Endothelial cell of umbilical vein (primary cell): ENCODE data around the gene ANKRD33B. TPM values are rescaled to one million over a fixed set of nuclear protein-coding genes. Genes with fewer than 3 reads are reported as not detected.

ENCODE experiments used
- BruUV-seq: library from RNA; stranded (reverse); fragments of 400-500 nt; replicated peaks from 2 replicates; lab custom pipeline; 2021; lab: Mats Ljungman, UMichigan
- CTCF ChIA-PET: fragments of 300-600, 350-600 bp; sonication (Branson Sonifier 250); formaldehyde crosslinking; loops from one replicate; lab custom pipeline; 2021; ENCODE audit warnings: antibody characterized with exemption, inconsistent platforms; lab: Charles Lee
- POLR2A ChIA-PET: fragments of 300-600, 350-600 bp; sonication (Branson Sonifier 250); formaldehyde crosslinking; loops from one replicate; lab custom pipeline; 2021; ENCODE audit warnings: antibody characterized with exemption, inconsistent platforms; lab: Charles Lee
- DNase-seq: peaks from one replicate; pipeline ENCODE4 v3.0.0-alpha.2; 2011; ENCODE audit warnings: low read depth, low spot score
- FAIRE-seq: peaks from 2 replicates; lab custom pipeline; 2011; peaks lifted over from hg19 to GRCh38; lab: Jason Lieb, UNC
- H2AFZ ChIP-seq: 2 replicates; pipeline ENCODE4 v1.6.0; 2012; ENCODE audit warnings: low read depth, low read length, control low read depth, inconsistent platforms
- H3K27ac ChIP-seq: 2 replicates; pipeline ENCODE4 v1.5.1; 2011; ENCODE audit warnings: low read depth, mild to moderate bottlenecking, control low read depth, low read length, moderate library complexity; ENCODE audit not compliant: insufficient read depth
- H3K27me3 ChIP-seq, 2 experiments: 2 replicates each; pipeline versions ENCODE4 v1.6.0 to v1.6.1; 2011; ENCODE audit warnings: low read length in 2 of 2, mixed read lengths in 1 of 2; ENCODE audit not compliant: control insufficient read depth in 2 of 2, insufficient read depth in 2 of 2
- H3K36me3 ChIP-seq, 2 experiments: 2 replicates in 1 of 2; 3 replicates in 1 of 2; pipeline ENCODE4 v1.5.1; 2011; ENCODE audit warnings: low read length in 2 of 2, mild to moderate bottlenecking in 1 of 2, moderate library complexity in 1 of 2; ENCODE audit not compliant: control insufficient read depth in 2 of 2, insufficient read depth in 2 of 2; ENCODE audit errors: extremely low read depth in 1 of 2
- H3K4me1 ChIP-seq: 3 replicates; pipeline ENCODE4 v1.5.1; 2011; ENCODE audit warnings: mild to moderate bottlenecking, low read length; ENCODE audit not compliant: control insufficient read depth, insufficient read depth; ENCODE audit errors: extremely low read depth
- H3K4me2 ChIP-seq: 2 replicates; pipeline ENCODE4 v1.6.1; 2011; ENCODE audit warnings: low read length, control low read depth, mixed read lengths; ENCODE audit not compliant: insufficient read depth
- H3K4me3 ChIP-seq, 3 experiments: fragments of 200-600 bp in 1 of 3; sonication (generic), shearing (Covaris generic) in 1 of 3; replicated peaks in 1 of 3; 2 replicates each; pipeline ENCODE4 v1.5.1; 2011 to 2016; ENCODE audit warnings: control low read depth in 3 of 3, low read length in 3 of 3, mild to moderate bottlenecking in 2 of 3, inconsistent platforms in 1 of 3, low read depth in 1 of 3, moderate library complexity in 1 of 3; ENCODE audit not compliant: insufficient read depth in 1 of 3
- H3K79me2 ChIP-seq: 2 replicates; pipeline ENCODE4 v1.6.0; 2012; ENCODE audit warnings: low read length, inconsistent platforms; ENCODE audit not compliant: control insufficient read depth, insufficient read depth
- H3K9ac ChIP-seq: replicated peaks from 2 replicates; pipeline ENCODE3; 2011; ENCODE audit warnings: low read length, control low read depth; ENCODE audit not compliant: insufficient read depth; ENCODE audit errors: extremely low read depth
- H3K9me1 ChIP-seq: replicated peaks from 3 replicates; pipeline ENCODE4 v1.6.0; 2011; ENCODE audit warnings: mild to moderate bottlenecking, low read length; ENCODE audit not compliant: control insufficient read depth, insufficient read depth; ENCODE audit errors: extremely low read depth
- H3K9me3 ChIP-seq: replicated peaks from 2 replicates; pipeline ENCODE4 v1.5.1; 2012; ENCODE audit warnings: low read length, inconsistent platforms; ENCODE audit not compliant: control insufficient read depth, insufficient read depth
- H4K20me1 ChIP-seq: replicated peaks from 2 replicates; pipeline ENCODE3; 2011; ENCODE audit warnings: mild to moderate bottlenecking, low read length; ENCODE audit not compliant: control insufficient read depth, insufficient read depth; ENCODE audit errors: extremely low read depth
- EZH2 ChIP-seq: IDR thresholded peaks from 2 replicates; pipeline ENCODE4 v1.6.1; 2012; ENCODE audit warnings: borderline replicate concordance, low read depth, mild to moderate bottlenecking, moderate library complexity, low read length, inconsistent platforms; ENCODE audit not compliant: severe bottlenecking
- GATA2 ChIP-seq: IDR thresholded peaks from 2 replicates; pipeline ENCODE4 v1.7.0; 2011; ENCODE audit warnings: low read depth, mild to moderate bottlenecking, moderate library complexity, mixed read lengths, low read length; ENCODE audit not compliant: insufficient read length, insufficient read depth
- MAX ChIP-seq: IDR thresholded peaks from 2 replicates; pipeline ENCODE4 v1.6.1; 2011; ENCODE audit not compliant: insufficient read depth, insufficient read length
- MYC ChIP-seq: IDR thresholded peaks from one replicate; pipeline ENCODE4 v1.6.1; 2011; ENCODE audit warnings: mild to moderate bottlenecking, low read depth, low read length
- POLR2A ChIP-seq: IDR thresholded peaks from 2 replicates; pipeline ENCODE4 v1.6.1; 2012; ENCODE audit warnings: low read depth, mild to moderate bottlenecking, control low read depth, low read length
- POLR2AphosphoS5 ChIP-seq: IDR thresholded peaks from 2 replicates; pipeline ENCODE4 v1.6.1; 2012; ENCODE audit warnings: low read depth, mild to moderate bottlenecking, control low read depth, low read length, moderate library complexity; ENCODE audit not compliant: insufficient read depth
- dilution Hi-C: fragments of 300-500 bp; cut with MboI; formaldehyde crosslinking; loops from one replicate; pipeline ENCODE4 v1.15.0; 2019; ENCODE audit warnings: low sequenced_read_pairs; ENCODE audit not compliant: extremely low pct_ligation_motif_present
- intact Hi-C: fragments of 100-400 bp; cut with micrococcal nuclease; formaldehyde crosslinking; loops from one replicate; pipeline ENCODE4 v1.10.0; 2022
- polyA plus RNA-seq, 4 experiments: library from polyadenylated mRNA; depleted of rRNA in 3 of 4; stranded (reverse) in 3 of 4; unstranded in 1 of 4; fragments of >200 nt; gene quantifications; 2 replicates each; pipeline versions ENCODE4 v1.2.1 to v1.2.3, GENCODE V29; 2011 to 2012; ENCODE audit warnings: missing spikeins in 1 of 4
- total RNA-seq: library from RNA; stranded (reverse); gene quantifications from 2 replicates; pipeline ENCODE4 v1.2.3, GENCODE V29; 2021

Gene ANKRD33B
- total and polyA plus RNA-seq, 2 donors (not counting 3 experiments of a cell fraction or from before 2014, with no cell fraction given), result 2.4 to 5.4 TPM

GRCh38 chr5:10654566-10654965 is 90.7 kb downstream of the ANKRD33B start:
- Histone ChIP-seq H3K27ac (no peak overlapping the region), H3K4me3 (no peak overlapping the region), H3K36me3 (no peaks in the 10 kb centered on the region), H3K9me3 (no peaks in the 10 kb centered on the region), H3K4me2 (no peak overlapping the region), H3K9me1 (no peaks in the 10 kb centered on the region), H2AFZ (no peak overlapping the region), H3K4me1 (no peaks in the 10 kb centered on the region), H3K27me3 (no peaks in the 10 kb centered on the region), H4K20me1 (no peaks in the 10 kb centered on the region), H3K79me2 (no peaks in the 10 kb centered on the region), H3K9ac (no peak overlapping the region)
- dilution Hi-C loops (no loop called here), intact Hi-C loops (no loop called here)
- no peak for FAIRE-seq
- DNase-seq, result no peak
- CTCF ChIA-PET, result no interaction called here
- POLR2A ChIA-PET, result no interaction called here
- TF ChIP-seq MYC, result no peak
- TF ChIP-seq MAX, result no peak
- BruUV-seq, result no TSS peak

- dilution Hi-C loops (no loop called here), intact Hi-C loops (no loop called here)
- POLR2A ChIA-PET, result no interaction called here
- no peak overlapping the region for H3K4me2 ChIP-seq
- no peaks in the 10 kb centered on the region for H3K4me1 ChIP-seq
- no peaks in the 10 kb centered on the region for H3K79me2 ChIP-seq
- no peak overlapping the region for H3K4me3 ChIP-seq
- CTCF ChIA-PET, result no interaction called here
- no peak overlapping the region for H3K27ac ChIP-seq
- DNase-seq (no peak), FAIRE-seq (no peak)
- BruUV-seq, result no TSS peak
- H4K20me1 ChIP-seq, result no peaks in the 10 kb centered on the region
- no peaks in the 10 kb centered on the region for H3K36me3 ChIP-seq
- no peak overlapping the region for H3K9ac ChIP-seq
- no peaks in the 10 kb centered on the region for H3K9me3 ChIP-seq
- no peak overlapping the region for H2AFZ ChIP-seq
- TF ChIP-seq POLR2AphosphoS5, result no peak
- no peak for TF ChIP-seq EZH2
- TF ChIP-seq GATA2, result no peak
- TF ChIP-seq POLR2A, result no peak
- TF ChIP-seq MAX, result no peak
- no peaks in the 10 kb centered on the region for H3K9me1 ChIP-seq
- H3K27me3 ChIP-seq, result no peaks in the 10 kb centered on the region
These were observed 91.5 kb downstream of the ANKRD33B start for GRCh38 chr5:10655161-10655971.
